ENCODE data around the gene CCNF. TPM values are rescaled to one million over a fixed set of nuclear protein-coding genes. Genes with fewer than 3 reads are reported as not detected.
A peak's percentile ranks its signal among the peaks of the same experiment; 100 is the strongest.

CCNF gene
- polyA plus RNA-seq, 1 experiment: 7.1 TPM

DNA sequence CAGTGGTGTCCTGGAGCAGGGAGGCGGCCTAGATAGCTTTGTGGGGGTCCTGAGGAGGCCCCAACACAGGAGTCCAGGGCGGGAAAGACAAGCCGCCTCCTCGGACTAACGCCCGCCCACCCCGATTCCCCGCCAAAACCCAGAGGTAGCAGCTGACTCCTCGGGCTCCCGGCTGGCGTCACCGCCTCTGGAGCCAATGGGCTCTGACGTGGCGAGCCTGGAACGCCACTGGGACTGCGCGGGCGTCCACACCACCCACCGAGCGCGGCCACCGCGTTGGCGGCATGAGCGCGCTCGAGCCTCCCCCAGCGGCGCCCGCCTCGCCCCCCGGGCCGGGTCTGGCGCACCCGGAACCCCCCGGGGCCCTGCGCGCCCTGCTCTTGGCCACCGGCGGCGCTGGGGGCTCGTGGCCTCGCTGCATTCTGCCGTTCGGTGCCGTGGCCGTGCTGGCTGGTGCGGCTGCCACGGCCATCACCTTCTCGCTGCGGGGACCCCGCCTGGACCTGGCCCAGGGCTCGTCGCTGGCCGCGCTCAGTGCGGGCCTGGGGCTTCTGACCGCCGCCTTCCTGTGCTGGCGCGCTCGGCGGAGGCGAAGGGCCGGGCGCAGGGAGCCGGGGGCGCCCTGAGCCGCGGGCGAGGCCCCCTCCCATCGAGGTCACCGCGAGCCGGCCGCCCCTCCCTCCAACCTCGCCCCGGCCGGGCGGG, 38.4 kb downstream of the CCNF start:
- peak overlapping the region; percentile 50 for H3K4me3 ChIP-seq (ENCODE audit: low read depth, low read length)
- ChIA-PET CTCF (interaction anchor here (1.0 kb wide), 1 partner anchor 128 kb away, joined by 5 read pairs; the partner anchor contains the start of gene ABCA3), POLR2A (interaction anchor here (0.6 kb wide), 1 partner anchor 281 kb away, joined by 3 read pairs; no protein-coding TSS in a partner anchor)
- no peak for DNase-seq (ENCODE audit: low read depth)
- H3K27me3 ChIP-seq (ENCODE audit: control insufficient read depth, insufficient read depth, low read length): no peaks in the 10 kb centered on the region
- no peaks in the 10 kb centered on the region; the same call in 1 of the 2 replicates for H3K36me3 ChIP-seq (ENCODE audit: control insufficient read depth, insufficient read depth, low read length)
- TF ChIP-seq, protein P1, sequence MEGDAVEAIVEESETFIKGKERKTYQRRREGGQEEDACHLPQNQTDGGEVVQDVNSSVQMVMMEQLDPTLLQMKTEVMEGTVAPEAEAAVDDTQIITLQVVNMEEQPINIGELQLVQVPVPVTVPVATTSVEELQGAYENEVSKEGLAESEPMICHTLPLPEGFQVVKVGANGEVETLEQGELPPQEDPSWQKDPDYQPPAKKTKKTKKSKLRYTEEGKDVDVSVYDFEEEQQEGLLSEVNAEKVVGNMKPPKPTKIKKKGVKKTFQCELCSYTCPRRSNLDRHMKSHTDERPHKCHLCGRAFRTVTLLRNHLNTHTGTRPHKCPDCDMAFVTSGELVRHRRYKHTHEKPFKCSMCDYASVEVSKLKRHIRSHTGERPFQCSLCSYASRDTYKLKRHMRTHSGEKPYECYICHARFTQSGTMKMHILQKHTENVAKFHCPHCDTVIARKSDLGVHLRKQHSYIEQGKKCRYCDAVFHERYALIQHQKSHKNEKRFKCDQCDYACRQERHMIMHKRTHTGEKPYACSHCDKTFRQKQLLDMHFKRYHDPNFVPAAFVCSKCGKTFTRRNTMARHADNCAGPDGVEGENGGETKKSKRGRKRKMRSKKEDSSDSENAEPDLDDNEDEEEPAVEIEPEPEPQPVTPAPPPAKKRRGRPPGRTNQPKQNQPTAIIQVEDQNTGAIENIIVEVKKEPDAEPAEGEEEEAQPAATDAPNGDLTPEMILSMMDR (IDR thresholded peaks at IDR 0.05; ENCODE audit: insufficient read depth, low read depth, low read length): no peak

DNA sequence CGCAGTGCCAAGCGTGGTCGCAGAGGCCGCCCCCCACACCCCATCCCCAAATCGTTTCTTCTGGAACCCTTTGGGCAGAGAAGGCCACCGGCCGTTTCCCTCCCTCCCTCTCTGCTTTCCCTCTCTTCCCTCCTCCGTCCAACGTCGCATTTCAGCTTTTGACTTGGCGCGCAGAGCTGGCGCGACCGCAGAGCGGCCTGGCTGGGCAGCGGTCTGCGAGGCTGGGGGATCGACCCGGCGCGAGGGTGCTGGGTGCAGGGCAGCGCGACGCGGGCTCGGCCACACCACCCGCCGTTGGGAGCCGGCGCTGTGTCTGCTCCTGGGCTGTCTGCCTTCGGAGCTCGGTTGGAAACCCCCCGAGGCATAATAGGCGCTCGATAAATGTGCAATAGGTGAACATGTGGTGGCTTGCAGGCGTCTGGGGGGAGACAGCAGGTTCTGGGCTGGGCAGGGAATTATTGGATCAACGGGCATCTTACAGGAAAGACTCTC, 39.0 kb downstream of the CCNF start:
- POLR2A ChIA-PET: interaction anchor here (0.6 kb wide), 1 partner anchor 232 kb away, joined by 4 read pairs; the partner anchor contains the start of gene DNASE1L2
- CTCF ChIA-PET: interaction anchor here (1.0 kb wide), 1 partner anchor 128 kb away, joined by 5 read pairs; the partner anchor contains the start of gene ABCA3

DNA sequence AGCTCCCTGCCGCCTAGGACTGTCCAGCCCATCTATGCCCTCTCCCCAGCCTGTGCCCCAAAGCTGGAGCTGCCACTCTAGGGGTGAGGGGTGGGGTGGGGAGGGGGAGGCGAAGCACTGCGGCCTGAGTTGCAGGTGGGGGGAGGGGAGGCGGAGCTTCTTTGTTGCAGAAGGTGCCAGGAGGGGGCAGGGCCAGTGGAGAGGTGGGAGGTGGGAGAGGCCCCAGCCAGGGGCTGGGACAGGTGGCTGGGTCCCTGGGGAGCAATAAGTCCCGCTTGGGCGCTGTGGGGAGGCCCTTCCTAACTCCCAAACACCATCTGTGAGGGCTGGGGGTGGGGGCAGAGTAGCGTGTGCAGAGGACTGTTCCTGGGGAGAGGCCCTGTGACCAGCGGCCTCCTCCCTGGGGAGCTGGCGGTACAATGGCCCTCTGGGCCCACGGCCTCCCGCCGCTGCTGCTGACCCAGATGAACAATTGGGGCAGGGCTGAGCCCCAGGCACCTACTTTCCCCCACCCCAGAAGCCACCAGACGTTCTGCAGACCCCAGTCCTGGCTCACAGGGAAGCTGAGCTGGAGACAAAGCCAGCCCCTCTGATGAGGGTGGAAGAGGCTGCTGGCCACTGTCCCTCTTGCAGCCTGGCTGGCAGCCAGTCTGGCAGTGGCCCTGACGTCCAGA, 39.6 kb downstream of the CCNF start:
- no peak for DNase-seq (ENCODE audit: low read depth)
- POLR2A ChIA-PET: interaction anchor here (0.6 kb wide), 1 partner anchor 233 kb away, joined by 4 read pairs; the partner anchor contains the start of gene DNASE1L2
- H3K36me3 ChIP-seq (ENCODE audit: control insufficient read depth, insufficient read depth, low read length): no peaks in the 10 kb centered on the region; the same call in 1 of the 2 replicates
- no peaks in the 10 kb centered on the region for H3K27me3 ChIP-seq (ENCODE audit: control insufficient read depth, insufficient read depth, low read length)
- no peak overlapping the region for H3K4me3 ChIP-seq (ENCODE audit: low read depth, low read length)
- CTCF ChIA-PET: interaction anchor here (1.0 kb wide), 2 partner anchors 32 to 129 kb away, joined by 4 to 5 read pairs; partner anchors contain the start of gene ABCA3
- TF ChIP-seq, protein P1 (IDR thresholded peaks at IDR 0.05; ENCODE audit: insufficient read depth, low read depth, low read length): no peak

More for the DNA sequence above, 39.0 kb downstream of the CCNF start:
- H3K4me3 ChIP-seq (ENCODE audit: low read depth, low read length): peak overlapping the region; percentile 50
- no peak for DNase-seq (ENCODE audit: low read depth)
- TF ChIP-seq, protein P1 (IDR thresholded peaks at IDR 0.05; ENCODE audit: insufficient read depth, low read depth, low read length): no peak
- no peaks in the 10 kb centered on the region for H3K27me3 ChIP-seq (ENCODE audit: control insufficient read depth, insufficient read depth, low read length)
- no peaks in the 10 kb centered on the region; the same call in 1 of the 2 replicates for H3K36me3 ChIP-seq (ENCODE audit: control insufficient read depth, insufficient read depth, low read length)

DNA sequence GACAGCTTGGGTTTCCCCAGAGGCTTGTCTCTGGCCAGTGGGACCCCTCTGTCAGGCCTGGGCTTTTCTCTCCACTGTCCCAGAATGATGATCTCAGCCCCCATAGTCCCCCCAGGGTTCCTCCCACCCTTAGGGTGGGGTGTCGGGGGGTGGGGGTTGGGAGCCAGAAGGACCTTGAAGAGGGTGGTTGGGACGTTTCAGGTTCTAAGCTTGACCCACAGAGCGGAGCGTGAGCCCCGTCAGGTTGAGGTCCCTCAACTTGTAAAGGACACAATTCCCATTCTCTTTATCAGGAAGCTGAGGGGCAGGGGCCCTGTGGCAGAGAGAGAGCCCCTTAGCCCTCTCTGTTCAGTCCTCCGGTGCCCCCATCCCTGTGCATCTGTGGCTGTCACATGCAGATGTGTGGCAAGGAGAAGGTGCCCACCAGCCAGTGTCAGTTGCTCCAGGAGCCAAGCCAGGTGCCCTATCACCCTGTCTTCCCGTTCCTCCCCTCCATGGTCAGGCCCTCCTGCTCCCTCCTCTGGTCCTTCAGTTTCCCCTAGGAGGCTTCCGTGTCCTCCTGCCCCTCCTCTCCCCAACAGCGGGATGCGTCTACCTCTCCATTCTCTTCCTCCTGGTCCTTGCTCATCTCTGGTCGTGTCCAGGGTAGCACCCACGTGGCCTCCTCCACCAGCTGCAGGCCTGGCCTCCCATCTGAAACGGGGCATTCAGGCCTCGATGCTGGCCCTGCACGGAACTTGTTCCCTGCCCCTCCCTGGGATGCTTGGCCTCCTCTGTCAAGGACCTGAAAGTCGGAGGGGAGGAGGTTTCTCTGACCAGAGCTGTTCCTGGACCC, 40.4 kb downstream of the CCNF start:
- ChIA-PET CTCF (interaction anchor here (0.6 to 1.1 kb wide), 3 partner anchors 32 to 130 kb away, joined by 3 to 4 read pairs (median 3); partner anchors contain the start of gene ABCA3), POLR2A (no interaction called here)
- H3K27me3 ChIP-seq (ENCODE audit: control insufficient read depth, insufficient read depth, low read length): no peaks in the 10 kb centered on the region
- H3K4me3 ChIP-seq (ENCODE audit: low read depth, low read length): no peak overlapping the region
- no peaks in the 10 kb centered on the region; the same call in 1 of the 2 replicates for H3K36me3 ChIP-seq (ENCODE audit: control insufficient read depth, insufficient read depth, low read length)
- DNase-seq (ENCODE audit: low read depth): no peak
- TF ChIP-seq, protein P1 (IDR thresholded peaks at IDR 0.05; ENCODE audit: insufficient read depth, low read depth, low read length): no peak

All from BJ (cell line).